OCI-LY7 (cell line): ENCODE data around the gene CCDC91.

Experiments used
- CTCF ChIP-seq: fragments of 200-600 bp; sonication (generic); conservative IDR thresholded peaks from 2 replicates; pipeline ENCODE4 v1.5.1; 2014; ENCODE audit warnings: mild to moderate bottlenecking, antibody characterized with exemption, low read length, moderate library complexity, mixed read lengths
- EZH2phosphoT487 ChIP-seq: fragments of 200-600 bp; sonication (generic); IDR thresholded peaks from 2 replicates; pipeline ENCODE4 v1.6.1; 2018; ENCODE audit warnings: low read depth, borderline replicate concordance, mild to moderate bottlenecking, mixed run types, antibody characterized with exemption, low read length, moderate library complexity, mixed read lengths

DNA sequence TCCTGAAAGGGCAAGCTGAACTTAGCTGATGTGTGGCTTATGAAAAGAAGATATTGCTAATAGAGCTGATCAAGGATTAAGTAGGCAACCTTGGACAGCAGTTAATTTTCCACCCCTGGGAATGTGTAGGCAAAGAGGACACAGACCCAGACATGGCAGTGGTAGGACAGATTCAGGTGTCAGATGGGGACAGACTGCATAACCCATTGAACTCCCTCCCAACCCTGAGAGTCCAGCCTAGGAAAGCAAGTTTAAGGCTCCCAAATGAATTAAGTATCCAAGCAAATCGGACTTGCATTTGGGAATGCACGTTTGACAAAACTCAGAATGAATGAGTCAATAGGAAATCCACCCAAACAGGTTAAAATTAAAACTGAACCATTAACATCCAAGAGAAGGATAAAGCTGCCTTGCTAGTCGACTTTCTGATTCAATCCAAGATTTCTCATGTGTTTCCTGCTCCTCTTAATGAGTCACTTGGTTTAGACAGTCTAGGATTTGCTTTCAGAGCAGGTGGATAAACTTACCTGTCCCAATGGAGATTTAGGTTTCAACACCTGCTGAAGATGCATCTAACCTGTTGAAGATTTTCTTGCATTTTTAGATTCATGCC, 385.4 kb downstream of the CCDC91 start:
- no peak for TF ChIP-seq CTCF
- TF ChIP-seq EZH2phosphoT487: no peak
